ENCODE data around the gene ERN1. TPM values are rescaled to one million over a fixed set of nuclear protein-coding genes. Genes with fewer than 3 reads are reported as not detected.

ERN1 gene
- total and polyA plus RNA-seq, 2 of the 8 experiments (the other 6 are each of a cell fraction or from before 2014, with no cell fraction given) = 1.8 to 3.9 TPM

DNA sequence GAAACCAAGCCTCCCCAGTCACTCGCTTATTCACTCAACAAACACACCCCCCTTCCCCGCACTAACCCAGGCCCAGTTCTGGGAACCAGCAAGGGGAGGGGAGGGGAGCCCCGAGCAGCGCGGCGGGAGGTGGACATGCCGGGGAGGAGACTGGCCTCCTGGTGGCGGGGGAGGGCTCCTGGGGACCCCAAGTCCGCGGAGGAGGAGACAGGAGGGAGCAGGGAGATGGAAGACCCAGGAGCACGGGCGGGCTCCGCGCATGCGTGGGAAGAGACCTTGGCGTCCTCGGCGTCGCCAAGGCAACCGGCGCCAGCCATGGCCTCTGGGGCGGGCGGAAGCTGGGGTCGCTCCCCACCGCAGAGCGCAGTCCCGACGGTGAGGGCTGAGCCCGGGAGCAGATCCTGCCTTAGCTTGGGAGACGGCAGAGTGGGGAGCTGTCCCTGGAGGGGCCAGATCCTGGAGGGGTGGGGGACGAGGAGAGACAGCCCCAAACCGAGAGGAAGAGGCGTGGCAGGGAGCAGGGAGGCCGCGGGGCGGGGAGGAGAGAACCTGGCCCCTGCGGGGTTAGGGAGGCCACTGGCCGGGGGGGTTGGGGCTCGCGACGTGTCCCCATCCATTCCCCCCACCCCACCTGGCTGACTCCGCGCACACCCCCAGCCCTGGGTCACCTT lies 131.8 kb downstream of the ERN1 start, which contains the start of gene PRR29:
Gene PRR29 (plus strand): TSS at position 302 of the 671 bp plus-strand sequence. CDS start 14 bp downstream, at position 316.
- Histone ChIP-seq H3K27me3 (replicated peaks in 1 of 4; ENCODE audit: control insufficient read depth in 3 of 4, extremely low read depth in 1 of 4, insufficient read depth in 3 of 4, low read length in 3 of 4) (peaks cover 0 to 28% (median 16%) of the 10 kb centered on the region in 4 experiments; a peak in 5 of 7 replicates), H3K14ac (ENCODE audit: insufficient read length) (no peak within 1 kb of the TSS), H2BK5ac (ENCODE audit: low read depth, low read length) (no peak within 1 kb of the TSS; the same call in 1 of the 2 replicates), H3K4me2 (ENCODE audit: insufficient read depth in 1 of 2, low read depth in 2 of 2, low read length in 2 of 2) (peak within 1 kb of the TSS; percentile 87 to 95), H3K27ac (ENCODE audit: low read depth, low read length) (no peak within 1 kb of the TSS), H4K20me1 (replicated peaks in 1 of 2; ENCODE audit: control insufficient read depth in 1 of 2, insufficient read depth in 2 of 2, low read length in 2 of 2) (peaks cover 0 to 5% of the 10 kb centered on the region in 2 experiments), H3K4ac (replicated peaks; ENCODE audit: insufficient read length, low read depth, low read length) (no peak within 1 kb of the TSS), H2BK20ac (ENCODE audit: low read length) (no peak within 1 kb of the TSS), H2AFZ (ENCODE audit: low read length) (peak within 1 kb of the TSS; percentile 99), H3K4me3 (ENCODE audit: extremely low read depth in 1 of 4, insufficient read depth in 2 of 4, low read depth in 3 of 4, low read length in 4 of 4) (peak within 1 kb of the TSS; percentile 62 to 87 (median 76)), H3K79me1 (ENCODE audit: low read depth, low read length) (no peaks in the 10 kb centered on the region), H2BK15ac (ENCODE audit: low read length) (peak within 1 kb of the TSS; percentile 89; the same call in 1 of the 2 replicates), H3K23me2 (ENCODE audit: low read depth, low read length) (peaks cover 12% of the 10 kb centered on the region; the same call in 1 of the 2 replicates), H2AK5ac (ENCODE audit: low read depth, low read length) (no peak within 1 kb of the TSS), H2BK120ac (replicated peaks; ENCODE audit: low read depth, low read length) (no peak within 1 kb of the TSS), H4K8ac (ENCODE audit: extremely low read depth, insufficient read depth, low read length) (no peak within 1 kb of the TSS), H4K5ac (ENCODE audit: insufficient read length, low read depth, low read length) (no peak within 1 kb of the TSS), H3K9ac (replicated peaks in 1 of 4; ENCODE audit: extremely low read depth in 1 of 4, low read depth in 3 of 4, low read length in 3 of 4) (no peak within 1 kb of the TSS), H3K23ac (ENCODE audit: insufficient read length) (no peak within 1 kb of the TSS), H3K4me1 (replicated peaks in 1 of 4; ENCODE audit: control insufficient read depth in 3 of 4, insufficient read depth in 4 of 4, low read length in 3 of 4) (peaks cover 3 to 14% (median 6%) of the 10 kb centered on the region in 4 experiments), H3K36me3 (ENCODE audit: control insufficient read depth in 2 of 4, insufficient read depth in 4 of 4, low read length in 3 of 4) (no peaks in the 10 kb centered on the region), H3K56ac (replicated peaks; ENCODE audit: insufficient read length, low read depth, low read length) (no peak within 1 kb of the TSS), H3K9me3 (ENCODE audit: insufficient read depth in 2 of 2, low read depth in 1 of 2, low read length in 1 of 2) (no peaks in the 10 kb centered on the region), H3K79me2 (ENCODE audit: control insufficient read depth in 1 of 2, insufficient read depth in 2 of 2, low read length in 2 of 2) (no peaks in the 10 kb centered on the region), H2BK12ac (ENCODE audit: low read depth, low read length) (no peak within 1 kb of the TSS), H4K91ac (replicated peaks; ENCODE audit: insufficient read length, low read length) (no peak within 1 kb of the TSS), H3K18ac (ENCODE audit: extremely low read depth, low read length) (peak within 1 kb of the TSS; percentile 60)
- ChIA-PET POLR2A (ENCODE audit: partially characterized antibody) (interaction anchor here (1.0 to 1.2 kb wide), 4 partner anchors 9 to 148 kb away, joined by 3 to 5 read pairs (median 3); partner anchors contain the start of gene ERN1), CTCF (ENCODE audit: partially characterized antibody) (interaction anchor here (1.0 to 4.9 kb wide), 10 partner anchors 8 to 86 kb away, joined by 3 to 25 read pairs (median 7); partner anchors contain the start of genes CSHL1 and GH1)
- DNase-seq (ENCODE audit: low read depth in 1 of 2, low spot score in 2 of 2) (peak in 1 of 2 experiments; percentile 95), FAIRE-seq (no peak)
- 3% methylated on average over 20 of the region's 43 CpGs; no CpG with 5 or more reads in 1 of the 2 experiments for WGBS, 2 experiments (ENCODE audit: extremely low coverage in 1 of 2, insufficient coverage in 1 of 2, insufficient read length in 1 of 2, insufficient replicate concordance in 2 of 2, low coverage in 1 of 2, low lambda C conversion rate in 2 of 2, missing lambda C conversion rate in 1 of 2)
- no peak for TF ChIP-seq RFX5 (IDR thresholded peaks at IDR 0.05; ENCODE audit: borderline replicate concordance, low read depth, low read length)
- TF ChIP-seq NRF1 (IDR thresholded peaks at IDR 0.05; ENCODE audit: low read depth, low read length) = peak; percentile 81
- TF ChIP-seq CBX8 (IDR thresholded peaks at IDR 0.05; ENCODE audit: borderline replicate concordance, low read depth, low read length) = no peak
- TF ChIP-seq EP300 (IDR thresholded peaks at IDR 0.05; ENCODE audit: borderline replicate concordance in 1 of 2, low read depth in 2 of 2, low read length in 2 of 2) = no peak
- peak; percentile 69; the same call in 1 of the 2 replicates for TF ChIP-seq YY1 (IDR thresholded peaks at IDR 0.05; ENCODE audit: low read depth, low read length)
- TF ChIP-seq CHD2 (IDR thresholded peaks at IDR 0.05; ENCODE audit: low read length) = 0 out of 2 replicates have a peak, but pooled peaks have one; percentile 33
- no peak for TF ChIP-seq ATF3 (IDR thresholded peaks at IDR 0.05; ENCODE audit: insufficient read depth, low read depth, low read length)
- no peak for TF ChIP-seq TCF12 (IDR thresholded peaks at IDR 0.05; ENCODE audit: low read depth, low read length)
- no peak for TF ChIP-seq POU5F1 (IDR thresholded peaks at IDR 0.05; ENCODE audit: low read depth, low read length)
- TF ChIP-seq GTF2F1 (IDR thresholded peaks at IDR 0.05; ENCODE audit: borderline replicate concordance, low read depth, low read length) = no peak
- no peak for TF ChIP-seq KDM4A (IDR thresholded peaks at IDR 0.05; ENCODE audit: low read depth, low read length, severe bottlenecking)
